Measurements from ENCODE around the gene PHAF1. TPM values are rescaled to one million over a fixed set of nuclear protein-coding genes. Genes with fewer than 3 reads are reported as not detected.

PHAF1 gene
- total RNA-seq, 1 experiment from 2014 or later = 15.7 TPM

GRCh38 chr16:67105881-67106280, 3.9 kb upstream of the PHAF1 start:
- no peak overlapping the region for H3K4me3 ChIP-seq (ENCODE audit: low read depth in 2 of 2, low read length in 2 of 2)
- BruUV-seq (replicated peaks) = no TSS peak
- intact Hi-C loops (cut with micrococcal nuclease; ENCODE audit: unreplicated experiment) = loop anchor here (5.0 to 10.0 kb wide), 2 partner anchors 89 to 131 kb away; no protein-coding TSS in a partner anchor
- peaks cover 4% of the 10 kb centered on the region for H3K4me1 ChIP-seq (ENCODE audit: control insufficient read depth, insufficient read depth, low read length)
- H3K27me3 ChIP-seq (ENCODE audit: control insufficient read depth, insufficient read depth, low read length) = no peaks in the 10 kb centered on the region
- ATAC-seq (no peak), DNase-seq (ENCODE audit: low read depth, low spot score) (no peak)
- POLR2A ChIA-PET = no interaction called here
- in situ Hi-C loops (cut with HindIII; ENCODE audit: low pct_unique_long_range_greater_than_20kb, low sequenced_read_pairs) = no loop called here
- H3K36me3 ChIP-seq (ENCODE audit: control insufficient read depth, insufficient read depth, low read length) = peaks cover 2% of the 10 kb centered on the region
- no peaks in the 10 kb centered on the region for H3K9me3 ChIP-seq (ENCODE audit: control insufficient read depth, insufficient read depth, low read depth, low read length)
- TF ChIP-seq POLR2AphosphoS5 (IDR thresholded peaks at IDR 0.05; ENCODE audit: low read depth, low read length) (no peak), SIN3A (IDR thresholded peaks at IDR 0.05; ENCODE audit: borderline replicate concordance, insufficient read depth, low read depth, low read length) (no peak), REST (IDR thresholded peaks at IDR 0.05; ENCODE audit: insufficient read depth in 1 of 2, low read depth in 2 of 2, low read length in 1 of 2) (no peak), TCF7L2 (IDR thresholded peaks at IDR 0.05; ENCODE audit: low read depth, low read length) (no peak)
- TF ChIP-seq, protein P1, sequence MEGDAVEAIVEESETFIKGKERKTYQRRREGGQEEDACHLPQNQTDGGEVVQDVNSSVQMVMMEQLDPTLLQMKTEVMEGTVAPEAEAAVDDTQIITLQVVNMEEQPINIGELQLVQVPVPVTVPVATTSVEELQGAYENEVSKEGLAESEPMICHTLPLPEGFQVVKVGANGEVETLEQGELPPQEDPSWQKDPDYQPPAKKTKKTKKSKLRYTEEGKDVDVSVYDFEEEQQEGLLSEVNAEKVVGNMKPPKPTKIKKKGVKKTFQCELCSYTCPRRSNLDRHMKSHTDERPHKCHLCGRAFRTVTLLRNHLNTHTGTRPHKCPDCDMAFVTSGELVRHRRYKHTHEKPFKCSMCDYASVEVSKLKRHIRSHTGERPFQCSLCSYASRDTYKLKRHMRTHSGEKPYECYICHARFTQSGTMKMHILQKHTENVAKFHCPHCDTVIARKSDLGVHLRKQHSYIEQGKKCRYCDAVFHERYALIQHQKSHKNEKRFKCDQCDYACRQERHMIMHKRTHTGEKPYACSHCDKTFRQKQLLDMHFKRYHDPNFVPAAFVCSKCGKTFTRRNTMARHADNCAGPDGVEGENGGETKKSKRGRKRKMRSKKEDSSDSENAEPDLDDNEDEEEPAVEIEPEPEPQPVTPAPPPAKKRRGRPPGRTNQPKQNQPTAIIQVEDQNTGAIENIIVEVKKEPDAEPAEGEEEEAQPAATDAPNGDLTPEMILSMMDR (IDR thresholded peaks at IDR 0.05) = no peak
- no peak overlapping the region for H3K27ac ChIP-seq (ENCODE audit: low read length)
- CTCF ChIA-PET = no interaction called here

- intact Hi-C loops (cut with micrococcal nuclease; ENCODE audit: unreplicated experiment) (loop anchor here (5.0 to 10.0 kb wide), 2 partner anchors 91 to 134 kb away; no protein-coding TSS in a partner anchor), in situ Hi-C loops (cut with HindIII; ENCODE audit: low pct_unique_long_range_greater_than_20kb, low sequenced_read_pairs) (no loop called here)
- Histone ChIP-seq H3K4me3 (ENCODE audit: low read depth in 2 of 2, low read length in 2 of 2) (no peak overlapping the region), H3K9me3 (ENCODE audit: control insufficient read depth, insufficient read depth, low read depth, low read length) (no peaks in the 10 kb centered on the region), H3K36me3 (ENCODE audit: control insufficient read depth, insufficient read depth, low read length) (no peaks in the 10 kb centered on the region; the same call in 1 of the 2 replicates), H3K27ac (ENCODE audit: low read length) (no peak overlapping the region), H3K27me3 (ENCODE audit: control insufficient read depth, insufficient read depth, low read length) (no peaks in the 10 kb centered on the region), H3K4me1 (ENCODE audit: control insufficient read depth, insufficient read depth, low read length) (peaks cover 9% of the 10 kb centered on the region)
- ATAC-seq (no peak), DNase-seq (ENCODE audit: low read depth, low spot score) (no peak)
- ChIA-PET CTCF (no interaction called here), POLR2A (interaction anchor here (0.5 kb wide), 1 partner anchor 30 kb away, joined by 4 read pairs; no protein-coding TSS in a partner anchor)
- no TSS peak for BruUV-seq (replicated peaks)
- no peak for TF ChIP-seq TCF7L2 (IDR thresholded peaks at IDR 0.05; ENCODE audit: low read depth, low read length)
- TF ChIP-seq POLR2AphosphoS5 (IDR thresholded peaks at IDR 0.05; ENCODE audit: low read depth, low read length) = no peak
- no peak for TF ChIP-seq SIN3A (IDR thresholded peaks at IDR 0.05; ENCODE audit: borderline replicate concordance, insufficient read depth, low read depth, low read length)
- TF ChIP-seq REST (IDR thresholded peaks at IDR 0.05; ENCODE audit: insufficient read depth in 1 of 2, low read depth in 2 of 2, low read length in 1 of 2) = no peak
- TF ChIP-seq, protein P1 (IDR thresholded peaks at IDR 0.05) = no peak
Measured at GRCh38 chr16:67108489-67108888, 1.3 kb upstream of the PHAF1 start.

Measured in Panc1 (cell line).